ENCODE data around the gene SUSD6. TPM values are rescaled to one million over a fixed set of nuclear protein-coding genes. Genes with fewer than 3 reads are reported as not detected.

Gene SUSD6
- total RNA-seq, 1 donor from 2014 or later, result 23.9 TPM

DNA sequence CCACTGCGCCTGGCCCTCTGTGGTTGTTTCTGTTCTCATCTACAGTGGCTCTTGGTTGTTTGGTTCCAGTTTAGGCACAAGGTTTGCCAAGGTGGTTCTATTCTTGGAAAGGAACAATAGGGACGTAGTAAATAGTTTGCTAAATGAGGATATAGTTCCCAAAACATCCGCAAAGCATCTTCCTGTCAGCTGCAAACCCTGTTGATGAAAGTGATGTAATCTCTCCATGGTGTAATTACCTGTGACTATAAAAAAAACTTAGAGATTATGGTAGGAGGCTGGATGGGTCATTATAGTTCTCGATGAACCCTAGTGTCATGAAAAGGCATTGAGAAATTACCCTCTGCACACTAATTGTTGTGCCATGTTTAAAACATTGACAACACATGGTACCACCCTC, 52.9 kb downstream of the SUSD6 start:
- H3K4me3 ChIP-seq, result no peak overlapping the region
- no peak for DNase-seq
- no peaks in the 10 kb centered on the region for H3K27me3 ChIP-seq (ENCODE audit: low read depth)
- peak overlapping the region; percentile 73 for H3K27ac ChIP-seq (replicated peaks)
- no peaks in the 10 kb centered on the region for H3K9me3 ChIP-seq (replicated peaks)
- peaks cover 13% of the 10 kb centered on the region for H3K36me3 ChIP-seq
- H3K4me1 ChIP-seq, result peaks cover 96% of the 10 kb centered on the region
- intact Hi-C loops (cut with micrococcal nuclease), result no loop called here
- no peak for TF ChIP-seq CTCF (IDR thresholded peaks at IDR 0.05; ENCODE audit: borderline replicate concordance)

- TF ChIP-seq CTCF (IDR thresholded peaks at IDR 0.05; ENCODE audit: borderline replicate concordance), result no peak
- DNase-seq, result no peak
- Histone ChIP-seq H3K27ac (replicated peaks) (peak overlapping the region; percentile 73), H3K4me1 (peaks cover 96% of the 10 kb centered on the region), H3K9me3 (replicated peaks) (no peaks in the 10 kb centered on the region), H3K27me3 (ENCODE audit: low read depth) (no peaks in the 10 kb centered on the region), H3K4me3 (no peak overlapping the region), H3K36me3 (peaks cover 5% of the 10 kb centered on the region)
- intact Hi-C loops (cut with micrococcal nuclease), result no loop called here
Measured at GRCh38 chr14:69664865-69665526, 53.6 kb downstream of the SUSD6 start.

DNA sequence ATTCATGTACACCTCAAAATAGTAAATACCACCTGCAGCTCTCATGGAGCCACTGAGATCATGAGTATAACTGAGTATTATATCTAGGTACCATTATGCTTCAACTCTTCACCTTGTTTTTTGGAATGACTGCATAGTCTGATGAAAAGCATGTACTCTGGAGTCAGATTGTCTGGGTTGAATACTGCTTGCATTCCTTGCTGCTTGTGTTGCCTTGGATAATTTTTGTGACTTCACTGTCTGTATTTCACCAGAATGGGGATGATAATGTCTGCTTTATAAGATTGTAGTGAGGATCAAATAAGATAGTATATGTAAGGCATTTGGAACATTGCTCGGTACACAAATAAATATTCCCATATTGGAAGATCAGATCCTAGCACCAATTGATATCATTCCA, 54.2 kb downstream of the SUSD6 start:
- no peak for TF ChIP-seq CTCF (IDR thresholded peaks at IDR 0.05; ENCODE audit: borderline replicate concordance)
- H3K27me3 ChIP-seq (ENCODE audit: low read depth), result no peaks in the 10 kb centered on the region
- H3K4me1 ChIP-seq, result peaks cover 97% of the 10 kb centered on the region
- intact Hi-C loops (cut with micrococcal nuclease), result no loop called here
- no peak for DNase-seq
- H3K9me3 ChIP-seq (replicated peaks), result no peaks in the 10 kb centered on the region
- H3K4me3 ChIP-seq, result no peak overlapping the region
- no peaks in the 10 kb centered on the region for H3K36me3 ChIP-seq
- H3K27ac ChIP-seq (replicated peaks), result peak overlapping the region; percentile 73

DNA sequence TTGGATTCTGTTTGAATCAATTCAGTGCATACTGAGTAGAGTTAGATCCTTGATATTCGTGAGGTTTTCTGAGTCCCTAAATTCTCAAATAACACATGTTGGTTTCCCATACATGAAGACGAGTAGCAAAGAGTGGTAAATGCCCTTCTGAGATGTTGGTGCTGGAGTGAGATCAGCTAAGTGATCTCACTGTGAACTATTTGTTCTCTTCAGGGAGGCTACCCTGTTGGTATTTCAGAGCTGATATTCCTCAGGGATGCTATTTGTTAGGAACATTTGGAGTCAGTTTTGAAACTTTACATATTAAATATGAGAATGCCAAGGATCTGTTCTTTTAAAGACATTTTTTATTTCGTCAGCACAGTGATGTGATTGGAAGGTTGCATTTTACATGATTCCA, 54.7 kb downstream of the SUSD6 start:
- Histone ChIP-seq H3K4me1 (peaks cover 97% of the 10 kb centered on the region), H3K4me3 (no peak overlapping the region), H3K36me3 (no peaks in the 10 kb centered on the region), H3K9me3 (replicated peaks) (no peaks in the 10 kb centered on the region), H3K27ac (replicated peaks) (peak overlapping the region; percentile 73), H3K27me3 (ENCODE audit: low read depth) (no peaks in the 10 kb centered on the region)
- no peak for TF ChIP-seq CTCF (IDR thresholded peaks at IDR 0.05; ENCODE audit: borderline replicate concordance)
- DNase-seq, result no peak
- intact Hi-C loops (cut with micrococcal nuclease), result no loop called here

GRCh38 chr14:69666690-69667211, 55.4 kb downstream of the SUSD6 start:
- H3K27ac ChIP-seq (replicated peaks), result peak overlapping the region; percentile 73
- H3K36me3 ChIP-seq, result no peaks in the 10 kb centered on the region
- DNase-seq, result no peak
- TF ChIP-seq CTCF (IDR thresholded peaks at IDR 0.05; ENCODE audit: borderline replicate concordance), result no peak
- H3K4me3 ChIP-seq, result no peak overlapping the region
- no peaks in the 10 kb centered on the region for H3K27me3 ChIP-seq (ENCODE audit: low read depth)
- intact Hi-C loops (cut with micrococcal nuclease), result no loop called here
- peaks cover 98% of the 10 kb centered on the region for H3K4me1 ChIP-seq
- H3K9me3 ChIP-seq (replicated peaks), result no peaks in the 10 kb centered on the region

Measured in left ventricle myocardium inferior (tissue), 1 donor.